K562 (cell line): ENCODE data around the gene NUDT22. TPM values are rescaled to one million over a fixed set of nuclear protein-coding genes. Genes with fewer than 3 reads are reported as not detected.
A peak's percentile ranks its signal among the peaks of the same experiment; 100 is the strongest.

Source experiments
- ARNT ChIP-seq, 2 experiments: fragments of 450-650 bp; IDR thresholded peaks; 2 replicates each; pipeline ENCODE4 v1.6.1; 2016; ENCODE audit warnings: mild to moderate bottlenecking in 1 of 2
- CBFB ChIP-seq: sonication (generic); formaldehyde crosslinking; IDR thresholded peaks from 2 replicates; pipeline ENCODE4 v1.4.0; 2020; ENCODE audit warnings: mild to moderate bottlenecking, missing genetic modification reagents
- CBX3 ChIP-seq, 2 experiments: IDR thresholded peaks; 1 replicate in 1 of 2; 2 replicates in 1 of 2; pipeline ENCODE4 v1.6.1; 2012; ENCODE audit warnings: inconsistent platforms in 2 of 2, low read length in 2 of 2, borderline replicate concordance in 1 of 2, control low read depth in 1 of 2
- DPF2 ChIP-seq: fragments of 450-650 bp; IDR thresholded peaks from 2 replicates; pipeline ENCODE4 v1.6.1; 2016
- E2F3 ChIP-seq: fragments of 250-450 bp; sonication (Bioruptor Pico); IDR thresholded peaks from 2 replicates; pipeline ENCODE4 v1.4.0; 2020; ENCODE audit warnings: mild to moderate bottlenecking
- HDGF ChIP-seq: fragments of 450-650 bp; IDR thresholded peaks from 2 replicates; pipeline ENCODE4 v1.6.1; 2016
- KDM4B ChIP-seq, 2 experiments: fragments of 450-650 bp in 1 of 2; sonication (generic) in 1 of 2; IDR thresholded peaks; 2 replicates each; pipeline ENCODE4 v1.6.1; 2016 to 2017; ENCODE audit warnings: borderline replicate concordance in 2 of 2, antibody characterized with exemption in 1 of 2, low read depth in 1 of 2, mild to moderate bottlenecking in 1 of 2
- TAL1 ChIP-seq: fragments of 450-650 bp; IDR thresholded peaks from 2 replicates; pipeline ENCODE4 v1.6.1; 2016; ENCODE audit warnings: mild to moderate bottlenecking
- TARDBP ChIP-seq: fragments of 450-650 bp; IDR thresholded peaks from 2 replicates; pipeline ENCODE4 v1.6.1; 2016
- ZNF589 ChIP-seq: fragments of 200-800 bp; sonication (Bioruptor generic); IDR thresholded peaks from 2 replicates; pipeline ENCODE4 v1.6.1; 2016; ENCODE audit warnings: low read depth, missing genetic modification characterization, missing compliant biosample characterization
- ZNF740 ChIP-seq, 3 experiments: fragments of 200-800 bp in 1 of 3; sonication (Bioruptor generic) in 1 of 3; sonication (generic) in 1 of 3; formaldehyde crosslinking in 1 of 3; IDR thresholded peaks; 2 replicates each; pipeline versions ENCODE4 v1.6.1 to v1.8.0; 2016 to 2022; ENCODE audit warnings: mild to moderate bottlenecking in 2 of 3, missing compliant biosample characterization in 2 of 3, missing genetic modification characterization in 2 of 3, missing genetic modification reagents in 1 of 3
- ZNF785 ChIP-seq: fragments of 250-450 bp; sonication (Bioruptor Pico); IDR thresholded peaks from 2 replicates; pipeline ENCODE4 v1.4.0; 2020; ENCODE audit warnings: mild to moderate bottlenecking
- polyA plus RNA-seq, 8 experiments: library from polyadenylated mRNA; depleted of rRNA in 4 of 8; stranded (reverse) in 5 of 8; unstranded in 3 of 8; fragments of >200 nt; fragmentation: Nextera tagmentation in 2 of 8; fragmentation: Illumina TruSeq in 1 of 8; extraction: Ambion mirVana in 2 of 8; extraction: Trizol in 1 of 8; gene quantifications; 2 replicates each; pipeline versions ENCODE4 v1.2.1 to v1.2.3, GENCODE V29; 2011 to 2014; ENCODE audit warnings: inconsistent platforms in 1 of 8, missing spikeins in 1 of 8
- total RNA-seq, 7 experiments: library from RNA; depleted of rRNA in 6 of 7; stranded (reverse); fragments of >200 nt in 6 of 7; fragmentation: Illumina TruSeq in 2 of 7; extraction: Trizol in 2 of 7; gene quantifications; 2 replicates each; pipeline versions ENCODE4 v1.2.1 to v1.2.3, GENCODE V29; 2011 to 2021; ENCODE audit warnings: low replicate concordance in 1 of 7
- TF ChIP-seq, protein P1 (sequence below): fragments of 450-650 bp; IDR thresholded peaks from 2 replicates; pipeline ENCODE4 v1.6.1; 2016; ENCODE audit warnings: mild to moderate bottlenecking, moderate library complexity

Gene NUDT22
- total and polyA plus RNA-seq, 9 of the 15 experiments (the other 6 are each of a cell fraction or from before 2014, with no cell fraction given) = 6.3 to 92.6 (median 37.4) TPM

DNA sequence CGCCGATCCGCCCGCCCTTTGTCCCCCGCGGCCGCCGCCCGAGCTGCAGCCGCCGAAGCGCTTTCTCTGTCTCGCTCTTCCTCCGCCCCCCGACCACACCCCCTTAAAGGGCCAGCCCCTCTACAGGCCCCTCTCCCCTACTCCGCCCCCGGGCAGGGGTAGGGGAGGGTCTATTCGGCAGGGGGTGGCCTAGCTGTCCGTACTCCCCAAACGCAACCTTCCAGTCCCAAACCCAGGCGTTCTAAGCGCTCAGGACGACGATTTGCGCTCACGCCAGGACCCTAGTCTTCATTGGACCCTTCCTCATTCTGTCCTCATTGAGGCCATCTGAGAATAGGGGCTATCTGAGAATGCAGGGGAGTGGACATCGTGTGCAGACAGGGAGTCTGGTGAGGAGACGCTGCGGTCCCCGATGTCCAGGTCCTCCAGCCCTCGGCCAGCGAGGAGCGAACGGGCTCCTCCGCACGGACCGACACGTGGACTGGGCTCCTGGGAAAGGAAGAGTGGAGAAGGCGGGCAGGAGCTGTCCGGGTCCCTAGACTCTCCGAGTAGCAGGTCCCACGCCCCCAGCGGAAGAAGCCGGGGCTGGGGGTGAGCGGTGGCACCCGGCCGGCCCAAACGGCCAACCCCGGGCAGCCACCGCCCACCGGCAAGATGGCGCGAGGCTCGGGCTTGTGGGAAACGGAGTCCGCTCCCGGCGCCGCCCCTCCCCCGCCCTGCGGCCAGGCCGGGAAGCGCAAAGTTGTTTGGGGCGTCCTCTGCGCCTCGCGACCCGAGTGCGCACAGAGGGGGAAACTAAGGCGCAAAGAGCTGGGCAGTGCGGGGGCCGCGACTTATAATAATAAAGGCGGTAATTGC, 21.0 kb downstream of the NUDT22 start, which contains the start of gene PPP1R14B (continued):
- TF ChIP-seq, protein P1, sequence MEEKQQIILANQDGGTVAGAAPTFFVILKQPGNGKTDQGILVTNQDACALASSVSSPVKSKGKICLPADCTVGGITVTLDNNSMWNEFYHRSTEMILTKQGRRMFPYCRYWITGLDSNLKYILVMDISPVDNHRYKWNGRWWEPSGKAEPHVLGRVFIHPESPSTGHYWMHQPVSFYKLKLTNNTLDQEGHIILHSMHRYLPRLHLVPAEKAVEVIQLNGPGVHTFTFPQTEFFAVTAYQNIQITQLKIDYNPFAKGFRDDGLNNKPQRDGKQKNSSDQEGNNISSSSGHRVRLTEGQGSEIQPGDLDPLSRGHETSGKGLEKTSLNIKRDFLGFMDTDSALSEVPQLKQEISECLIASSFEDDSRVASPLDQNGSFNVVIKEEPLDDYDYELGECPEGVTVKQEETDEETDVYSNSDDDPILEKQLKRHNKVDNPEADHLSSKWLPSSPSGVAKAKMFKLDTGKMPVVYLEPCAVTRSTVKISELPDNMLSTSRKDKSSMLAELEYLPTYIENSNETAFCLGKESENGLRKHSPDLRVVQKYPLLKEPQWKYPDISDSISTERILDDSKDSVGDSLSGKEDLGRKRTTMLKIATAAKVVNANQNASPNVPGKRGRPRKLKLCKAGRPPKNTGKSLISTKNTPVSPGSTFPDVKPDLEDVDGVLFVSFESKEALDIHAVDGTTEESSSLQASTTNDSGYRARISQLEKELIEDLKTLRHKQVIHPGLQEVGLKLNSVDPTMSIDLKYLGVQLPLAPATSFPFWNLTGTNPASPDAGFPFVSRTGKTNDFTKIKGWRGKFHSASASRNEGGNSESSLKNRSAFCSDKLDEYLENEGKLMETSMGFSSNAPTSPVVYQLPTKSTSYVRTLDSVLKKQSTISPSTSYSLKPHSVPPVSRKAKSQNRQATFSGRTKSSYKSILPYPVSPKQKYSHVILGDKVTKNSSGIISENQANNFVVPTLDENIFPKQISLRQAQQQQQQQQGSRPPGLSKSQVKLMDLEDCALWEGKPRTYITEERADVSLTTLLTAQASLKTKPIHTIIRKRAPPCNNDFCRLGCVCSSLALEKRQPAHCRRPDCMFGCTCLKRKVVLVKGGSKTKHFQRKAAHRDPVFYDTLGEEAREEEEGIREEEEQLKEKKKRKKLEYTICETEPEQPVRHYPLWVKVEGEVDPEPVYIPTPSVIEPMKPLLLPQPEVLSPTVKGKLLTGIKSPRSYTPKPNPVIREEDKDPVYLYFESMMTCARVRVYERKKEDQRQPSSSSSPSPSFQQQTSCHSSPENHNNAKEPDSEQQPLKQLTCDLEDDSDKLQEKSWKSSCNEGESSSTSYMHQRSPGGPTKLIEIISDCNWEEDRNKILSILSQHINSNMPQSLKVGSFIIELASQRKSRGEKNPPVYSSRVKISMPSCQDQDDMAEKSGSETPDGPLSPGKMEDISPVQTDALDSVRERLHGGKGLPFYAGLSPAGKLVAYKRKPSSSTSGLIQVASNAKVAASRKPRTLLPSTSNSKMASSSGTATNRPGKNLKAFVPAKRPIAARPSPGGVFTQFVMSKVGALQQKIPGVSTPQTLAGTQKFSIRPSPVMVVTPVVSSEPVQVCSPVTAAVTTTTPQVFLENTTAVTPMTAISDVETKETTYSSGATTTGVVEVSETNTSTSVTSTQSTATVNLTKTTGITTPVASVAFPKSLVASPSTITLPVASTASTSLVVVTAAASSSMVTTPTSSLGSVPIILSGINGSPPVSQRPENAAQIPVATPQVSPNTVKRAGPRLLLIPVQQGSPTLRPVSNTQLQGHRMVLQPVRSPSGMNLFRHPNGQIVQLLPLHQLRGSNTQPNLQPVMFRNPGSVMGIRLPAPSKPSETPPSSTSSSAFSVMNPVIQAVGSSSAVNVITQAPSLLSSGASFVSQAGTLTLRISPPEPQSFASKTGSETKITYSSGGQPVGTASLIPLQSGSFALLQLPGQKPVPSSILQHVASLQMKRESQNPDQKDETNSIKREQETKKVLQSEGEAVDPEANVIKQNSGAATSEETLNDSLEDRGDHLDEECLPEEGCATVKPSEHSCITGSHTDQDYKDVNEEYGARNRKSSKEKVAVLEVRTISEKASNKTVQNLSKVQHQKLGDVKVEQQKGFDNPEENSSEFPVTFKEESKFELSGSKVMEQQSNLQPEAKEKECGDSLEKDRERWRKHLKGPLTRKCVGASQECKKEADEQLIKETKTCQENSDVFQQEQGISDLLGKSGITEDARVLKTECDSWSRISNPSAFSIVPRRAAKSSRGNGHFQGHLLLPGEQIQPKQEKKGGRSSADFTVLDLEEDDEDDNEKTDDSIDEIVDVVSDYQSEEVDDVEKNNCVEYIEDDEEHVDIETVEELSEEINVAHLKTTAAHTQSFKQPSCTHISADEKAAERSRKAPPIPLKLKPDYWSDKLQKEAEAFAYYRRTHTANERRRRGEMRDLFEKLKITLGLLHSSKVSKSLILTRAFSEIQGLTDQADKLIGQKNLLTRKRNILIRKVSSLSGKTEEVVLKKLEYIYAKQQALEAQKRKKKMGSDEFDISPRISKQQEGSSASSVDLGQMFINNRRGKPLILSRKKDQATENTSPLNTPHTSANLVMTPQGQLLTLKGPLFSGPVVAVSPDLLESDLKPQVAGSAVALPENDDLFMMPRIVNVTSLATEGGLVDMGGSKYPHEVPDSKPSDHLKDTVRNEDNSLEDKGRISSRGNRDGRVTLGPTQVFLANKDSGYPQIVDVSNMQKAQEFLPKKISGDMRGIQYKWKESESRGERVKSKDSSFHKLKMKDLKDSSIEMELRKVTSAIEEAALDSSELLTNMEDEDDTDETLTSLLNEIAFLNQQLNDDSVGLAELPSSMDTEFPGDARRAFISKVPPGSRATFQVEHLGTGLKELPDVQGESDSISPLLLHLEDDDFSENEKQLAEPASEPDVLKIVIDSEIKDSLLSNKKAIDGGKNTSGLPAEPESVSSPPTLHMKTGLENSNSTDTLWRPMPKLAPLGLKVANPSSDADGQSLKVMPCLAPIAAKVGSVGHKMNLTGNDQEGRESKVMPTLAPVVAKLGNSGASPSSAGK = peak; percentile 95
- TF ChIP-seq TAL1 = no peak
- peak; percentile 63; the same call in 1 of the 2 replicates for TF ChIP-seq TARDBP
- TF ChIP-seq E2F3 (CRISPR knock-in tag) = no peak
- TF ChIP-seq ZNF589 = 0 out of 2 replicates have a peak, but pooled peaks have one; percentile 19
- peak in 1 of 2 experiments; percentile 64; a peak in 1 of 3 replicates for TF ChIP-seq CBX3 (IDR thresholded peaks at IDR 0.05; ENCODE audit: borderline replicate concordance in 1 of 2, low read length in 2 of 2)
- 0 out of 2 replicates have a peak, but pooled peaks have one; percentile 46 for TF ChIP-seq HDGF
- TF ChIP-seq ZNF740 (CRISPR knock-in tag; IDR thresholded peaks at IDR 0.05) = no peak
- TF ChIP-seq ZNF740 (tag; IDR thresholded peaks at IDR 0.05) = no peak
- peak in 1 of 2 experiments; percentile 57; a peak in 2 of 4 replicates for TF ChIP-seq KDM4B (IDR thresholded peaks at IDR 0.05; ENCODE audit: borderline replicate concordance in 2 of 2, low read depth in 1 of 2)
- peak; percentile 39 to 65; a peak in 1 of 4 replicates for TF ChIP-seq ARNT (IDR thresholded peaks at IDR 0.05)
- TF ChIP-seq DPF2 = peak; percentile 60
- TF ChIP-seq ZNF785 = no peak
- TF ChIP-seq CBFB (CRISPR knock-in tag) = peak; percentile 94
